CD8-positive, alpha-beta memory T cell (primary cell): Measurements from ENCODE around the gene ATOH8. TPM values are rescaled to one million over a fixed set of nuclear protein-coding genes. Genes with fewer than 3 reads are reported as not detected.
A peak's percentile ranks its signal among the peaks of the same experiment; 100 is the strongest.

ENCODE experiments used
- CTCF ChIA-PET: fragments of 350-600 bp; sonication (Branson Sonifier 250); formaldehyde crosslinking; loops from one replicate; lab custom pipeline; 2021; ENCODE audit warnings: antibody characterized with exemption; lab: Charles Lee
- POLR2A ChIA-PET: fragments of 350-600 bp; sonication (Branson Sonifier 250); formaldehyde crosslinking; loops from one replicate; lab custom pipeline; 2021; ENCODE audit warnings: antibody characterized with exemption; lab: Charles Lee
- DNase-seq, 5 donors: peaks; one replicate each; pipeline versions ENCODE4 v3.0.0 to v3.0.0-alpha.2; 2020 to 2022; ENCODE audit warnings: mixed read lengths in 1 of 5
- H3K27ac ChIP-seq: one replicate; pipeline ENCODE4 v1.7.0; 2013; ENCODE audit warnings: low read depth, mild to moderate bottlenecking, low read length, moderate library complexity
- H3K27me3 ChIP-seq: 2 replicates; pipeline ENCODE4 v1.7.0; 2013; ENCODE audit warnings: low read length, mild to moderate bottlenecking; ENCODE audit not compliant: insufficient read depth, poor library complexity, severe bottlenecking
- H3K36me3 ChIP-seq: 2 replicates; pipeline ENCODE4 v1.7.0; 2013; ENCODE audit warnings: mild to moderate bottlenecking, low read length, moderate library complexity; ENCODE audit not compliant: insufficient read depth
- H3K4me1 ChIP-seq: 2 replicates; pipeline ENCODE4 v1.7.0; 2013; ENCODE audit warnings: mild to moderate bottlenecking, low read length, moderate library complexity; ENCODE audit not compliant: insufficient read depth
- H3K4me3 ChIP-seq: 2 replicates; pipeline ENCODE4 v1.7.0; 2013; ENCODE audit warnings: mild to moderate bottlenecking, low read length
- H3K9me3 ChIP-seq: 2 replicates; pipeline ENCODE4 v1.7.0; 2013; ENCODE audit warnings: mild to moderate bottlenecking, low read length
- H3K27ac Mint-ChIP-seq, 8 donors: one replicate each; pipeline ENCODE4 v1.8.0; 2020 to 2021; ENCODE audit warnings: mixed read lengths in 8 of 8, mild to moderate bottlenecking in 6 of 8, inconsistent platforms in 3 of 8, moderate library complexity in 3 of 8
- H3K27me3 Mint-ChIP-seq, 2 donors: one replicate each; pipeline ENCODE4 v1.8.0; 2020 to 2021; ENCODE audit warnings: mixed read lengths in 2 of 2, mild to moderate bottlenecking in 1 of 2, moderate library complexity in 1 of 2
- H3K36me3 Mint-ChIP-seq, 3 donors: one replicate each; pipeline ENCODE4 v1.8.0; 2020 to 2021; ENCODE audit warnings: mixed read lengths in 3 of 3, inconsistent platforms in 1 of 3, mild to moderate bottlenecking in 1 of 3
- H3K4me1 Mint-ChIP-seq, 3 donors: one replicate each; pipeline ENCODE4 v1.8.0; 2020 to 2021; ENCODE audit warnings: mixed read lengths in 3 of 3, inconsistent platforms in 1 of 3, mild to moderate bottlenecking in 1 of 3
- H3K4me3 Mint-ChIP-seq, 7 donors: one replicate each; pipeline ENCODE4 v1.8.0; 2020 to 2021; ENCODE audit warnings: mixed read lengths in 7 of 7, mild to moderate bottlenecking in 6 of 7, moderate library complexity in 4 of 7, inconsistent platforms in 2 of 7
- H3K9me3 Mint-ChIP-seq, 5 donors: one replicate each; pipeline ENCODE4 v1.8.0; 2020 to 2022; ENCODE audit warnings: mixed read lengths in 5 of 5, mild to moderate bottlenecking in 3 of 5, moderate library complexity in 2 of 5, inconsistent platforms in 1 of 5
- polyA plus RNA-seq: library from polyadenylated mRNA; unstranded; fragments of 300-500 nt; fragmentation: Illumina TruSeq; gene quantifications from one replicate; pipeline ENCODE4 v1.2.3, GENCODE V29; 2021
- total RNA-seq, 2 experiments: library from RNA; stranded (reverse); gene quantifications; one replicate each; pipeline ENCODE4 v1.2.3, GENCODE V29; 2021

Gene ATOH8
- total and polyA plus RNA-seq, 3 experiments from 2014 or later = not detected

DNA sequence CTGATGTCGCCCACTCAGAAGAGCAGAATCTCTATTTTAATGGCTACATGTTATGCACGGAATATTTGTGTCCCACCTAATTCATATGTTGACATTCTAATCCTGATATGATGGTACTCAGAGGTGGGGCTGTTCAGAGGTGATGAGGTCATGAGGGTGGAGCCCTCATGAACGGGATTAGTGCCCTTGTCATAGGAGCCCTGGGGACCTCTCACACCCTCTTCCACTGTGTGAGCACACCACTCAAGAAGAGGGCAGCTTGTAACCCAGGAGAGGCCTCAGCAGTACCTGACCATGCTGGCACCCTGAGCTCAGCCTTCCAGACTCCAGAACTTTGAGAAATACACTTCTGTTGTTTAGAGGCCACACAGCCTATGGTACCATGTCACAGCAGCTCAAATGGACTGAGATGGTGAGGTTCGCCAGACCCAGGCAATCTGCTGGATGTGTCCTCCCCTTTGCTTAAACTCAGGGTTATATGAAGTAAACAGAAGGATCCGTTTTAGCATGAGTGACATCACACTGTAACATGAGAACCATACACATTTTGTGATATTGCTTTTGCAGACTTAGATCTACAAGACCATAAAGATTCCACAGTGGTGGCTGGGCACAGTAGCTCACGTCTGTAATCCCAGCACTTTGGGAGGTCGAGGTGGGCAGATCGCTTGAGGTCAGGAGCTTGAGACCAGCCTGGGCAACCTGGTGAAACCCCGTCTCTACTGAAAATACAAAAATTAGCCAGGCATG lies 48.7 kb downstream of the ATOH8 start:
- Mint-ChIP-seq H3K27me3 (peaks cover 12 to 30% of the 10 kb centered on the region in 2 donors), H3K36me3 (no peaks in the 10 kb centered on the region), H3K4me3 (no peak overlapping the region), H3K4me1 (peaks cover 14 to 16% (median 15%) of the 10 kb centered on the region in 3 donors), H3K27ac (peak overlapping the region in 1 of 8 donors; percentile 39), H3K9me3 (no peaks in the 10 kb centered on the region)
- no peak for DNase-seq
- no peaks in the 10 kb centered on the region for H3K9me3 ChIP-seq
- POLR2A ChIA-PET = no interaction called here
- no peaks in the 10 kb centered on the region for H3K36me3 ChIP-seq
- CTCF ChIA-PET = interaction anchor here (1.2 kb wide), 1 partner anchor 11 kb away, joined by 4 read pairs; no protein-coding TSS in a partner anchor
- peaks cover 11% of the 10 kb centered on the region for H3K27me3 ChIP-seq
- H3K27ac ChIP-seq = no peak overlapping the region
- peaks cover 9% of the 10 kb centered on the region for H3K4me1 ChIP-seq
- H3K4me3 ChIP-seq = no peak overlapping the region

DNA sequence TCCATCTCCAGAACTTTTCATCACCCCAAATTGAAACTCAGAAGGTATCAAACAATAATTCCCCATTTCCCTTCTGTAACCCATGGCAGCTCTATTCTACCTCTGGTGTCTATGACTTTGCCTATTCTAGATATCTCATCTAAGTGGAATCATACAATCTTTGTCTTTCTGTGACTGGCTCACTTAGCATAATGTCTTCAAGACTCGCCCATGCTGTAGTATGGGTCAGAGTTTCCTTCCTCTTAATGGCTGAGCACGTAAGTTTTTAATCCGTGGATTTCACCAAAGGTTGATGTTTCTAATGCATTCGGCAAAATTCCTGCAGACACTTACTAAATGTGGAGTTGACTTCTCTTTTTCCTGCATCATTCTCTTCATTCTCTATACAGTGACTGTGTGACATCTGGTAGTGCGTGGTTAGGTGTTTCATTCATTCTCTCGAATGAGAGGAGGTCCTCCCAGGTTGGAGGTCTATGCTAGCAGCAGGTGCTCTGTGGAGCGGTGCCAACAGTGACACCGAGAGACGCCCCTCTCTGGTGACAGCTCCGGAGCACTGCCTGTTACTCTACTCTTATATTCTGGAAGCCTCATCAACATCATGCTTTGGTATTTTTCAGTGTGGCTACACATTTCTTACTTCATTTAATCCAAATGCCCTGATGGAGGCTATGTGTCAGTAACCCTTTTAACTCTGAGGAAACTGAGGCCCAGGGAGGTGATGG lies 50.1 kb downstream of the ATOH8 start:
- Mint-ChIP-seq H3K9me3 (no peaks in the 10 kb centered on the region), H3K4me1 (peaks cover 14 to 16% (median 15%) of the 10 kb centered on the region in 3 donors), H3K27me3 (peaks cover 5 to 17% of the 10 kb centered on the region in 2 donors), H3K36me3 (no peaks in the 10 kb centered on the region), H3K4me3 (peak overlapping the region in 1 of 7 donors; percentile 28), H3K27ac (no peak overlapping the region)
- Histone ChIP-seq H3K27ac (no peak overlapping the region), H3K36me3 (no peaks in the 10 kb centered on the region), H3K4me3 (no peak overlapping the region), H3K27me3 (peaks cover 2% of the 10 kb centered on the region), H3K9me3 (no peaks in the 10 kb centered on the region), H3K4me1 (peaks cover 9% of the 10 kb centered on the region)
- POLR2A ChIA-PET = no interaction called here
- no peak for DNase-seq
- CTCF ChIA-PET = interaction anchor here (1.2 to 2.4 kb wide), 2 partner anchors 10 to 11 kb away, joined by 4 to 10 read pairs; no protein-coding TSS in a partner anchor

DNA sequence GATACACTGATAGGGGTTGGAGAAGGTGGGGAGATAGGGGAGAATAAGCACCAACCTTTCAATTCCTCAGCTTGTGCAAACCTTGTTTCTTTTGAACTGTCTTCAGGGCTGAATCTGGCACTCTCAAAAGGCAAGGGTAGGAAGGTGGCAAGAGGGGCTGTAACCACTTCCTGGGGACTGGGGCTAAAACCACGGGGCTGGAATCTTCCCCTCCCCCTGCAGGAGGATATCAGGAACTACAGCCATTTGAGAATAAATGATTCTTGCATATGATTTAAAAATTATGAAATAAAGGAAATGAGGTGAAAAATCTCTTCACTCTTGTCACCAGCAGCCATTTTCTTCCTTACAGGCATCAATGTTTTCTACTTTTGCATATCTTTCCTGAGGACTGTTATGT lies 50.8 kb downstream of the ATOH8 start:
- H3K4me1 ChIP-seq = peaks cover 9% of the 10 kb centered on the region
- H3K36me3 ChIP-seq = no peaks in the 10 kb centered on the region
- POLR2A ChIA-PET = no interaction called here
- H3K4me3 Mint-ChIP-seq = peak overlapping the region in 2 of 7 donors; percentile 10 to 28
- no peaks in the 10 kb centered on the region for H3K9me3 Mint-ChIP-seq
- peaks cover 2 to 10% of the 10 kb centered on the region in 2 donors for H3K27me3 Mint-ChIP-seq
- CTCF ChIA-PET = interaction anchor here (2.4 kb wide), 1 partner anchor 10 kb away, joined by 10 read pairs; no protein-coding TSS in a partner anchor
- peaks cover 14 to 16% (median 15%) of the 10 kb centered on the region in 3 donors for H3K4me1 Mint-ChIP-seq
- no peaks in the 10 kb centered on the region for H3K9me3 ChIP-seq
- peak overlapping the region in 1 of 8 donors; percentile 6 for H3K27ac Mint-ChIP-seq
- H3K27ac ChIP-seq = no peak overlapping the region
- no peak overlapping the region for H3K4me3 ChIP-seq
- H3K27me3 ChIP-seq = no peaks in the 10 kb centered on the region
- peak in 2 of 5 donors; percentile 25 to 29 for DNase-seq
- no peaks in the 10 kb centered on the region for H3K36me3 Mint-ChIP-seq

DNA sequence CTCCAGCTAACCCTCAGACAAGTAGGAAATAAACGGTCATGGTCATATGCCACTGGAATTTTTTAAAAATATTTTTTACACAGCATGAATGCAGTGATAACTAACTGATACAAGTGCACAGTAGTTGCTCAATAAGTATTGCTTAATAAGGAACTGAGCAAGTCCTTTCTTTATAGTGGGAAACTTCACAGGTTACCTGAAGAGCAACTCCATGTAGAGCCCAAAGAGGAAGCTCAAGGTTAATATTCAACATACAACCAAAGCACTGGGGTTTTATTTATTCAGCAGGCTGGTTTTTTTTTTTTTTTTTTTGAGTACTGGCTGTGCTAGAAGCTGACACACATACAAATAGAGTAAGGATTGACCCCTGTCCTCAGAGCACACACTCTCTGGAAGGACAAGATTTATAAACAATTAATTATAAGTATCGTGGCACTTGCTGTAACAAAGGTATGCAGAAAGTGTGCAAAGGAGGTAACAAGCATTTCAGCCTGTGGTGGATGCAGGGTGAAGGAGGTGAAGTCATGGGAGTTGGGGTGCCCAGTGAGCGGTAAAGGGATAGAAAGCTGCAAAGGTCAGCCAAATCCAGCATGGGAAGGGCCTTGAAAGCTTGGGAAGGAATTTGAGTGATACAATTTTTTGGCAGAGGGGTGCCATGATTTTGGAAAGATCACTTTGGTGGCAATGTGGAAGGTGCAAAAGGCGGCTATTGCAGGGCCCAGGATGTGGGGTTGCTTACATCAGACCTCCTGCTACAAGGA lies 52.7 kb downstream of the ATOH8 start:
- H3K27ac ChIP-seq = no peak overlapping the region
- H3K9me3 ChIP-seq = no peaks in the 10 kb centered on the region
- CTCF ChIA-PET = interaction anchor here (2.4 kb wide), 1 partner anchor 8 kb away, joined by 10 read pairs; no protein-coding TSS in a partner anchor
- no peaks in the 10 kb centered on the region for H3K9me3 Mint-ChIP-seq
- H3K4me3 ChIP-seq = no peak overlapping the region
- H3K27me3 Mint-ChIP-seq = peaks cover 2 to 5% of the 10 kb centered on the region in 2 donors
- no peaks in the 10 kb centered on the region for H3K27me3 ChIP-seq
- H3K27ac Mint-ChIP-seq = no peak overlapping the region
- H3K4me1 Mint-ChIP-seq = peaks cover 14 to 16% (median 15%) of the 10 kb centered on the region in 3 donors
- DNase-seq = no peak
- H3K4me1 ChIP-seq = peaks cover 9% of the 10 kb centered on the region
- H3K36me3 ChIP-seq = no peaks in the 10 kb centered on the region
- POLR2A ChIA-PET = no interaction called here
- no peaks in the 10 kb centered on the region for H3K36me3 Mint-ChIP-seq
- H3K4me3 Mint-ChIP-seq = no peak overlapping the region

- H3K36me3 ChIP-seq = no peaks in the 10 kb centered on the region
- H3K4me3 ChIP-seq = no peak overlapping the region
- POLR2A ChIA-PET = no interaction called here
- Mint-ChIP-seq H3K4me3 (no peak overlapping the region), H3K4me1 (peaks cover 14 to 16% (median 15%) of the 10 kb centered on the region in 3 donors), H3K27me3 (peaks cover 0 to 5% of the 10 kb centered on the region in 2 donors), H3K9me3 (no peaks in the 10 kb centered on the region), H3K27ac (no peak overlapping the region), H3K36me3 (no peaks in the 10 kb centered on the region)
- H3K4me1 ChIP-seq = peaks cover 9% of the 10 kb centered on the region
- no peaks in the 10 kb centered on the region for H3K27me3 ChIP-seq
- no peak for DNase-seq
- no peaks in the 10 kb centered on the region for H3K9me3 ChIP-seq
- CTCF ChIA-PET = no interaction called here
- H3K27ac ChIP-seq = no peak overlapping the region
These were observed 54.0 kb downstream of the ATOH8 start for GRCh38 chr2:85807756-85808155.

GRCh38 chr2:85810371-85811179 lies 56.8 kb downstream of the ATOH8 start:
- no peak overlapping the region for H3K4me3 Mint-ChIP-seq
- H3K9me3 Mint-ChIP-seq = no peaks in the 10 kb centered on the region
- no peaks in the 10 kb centered on the region for H3K36me3 Mint-ChIP-seq
- CTCF ChIA-PET = interaction anchor here (3.9 kb wide), 1 partner anchor 16 kb away, joined by 22 read pairs; no protein-coding TSS in a partner anchor
- DNase-seq = no peak
- peaks cover 0 to 3% (median 0%) of the 10 kb centered on the region in 3 donors for H3K4me1 Mint-ChIP-seq
- Histone ChIP-seq H3K4me1 (no peaks in the 10 kb centered on the region), H3K27me3 (no peaks in the 10 kb centered on the region), H3K27ac (no peak overlapping the region), H3K36me3 (no peaks in the 10 kb centered on the region), H3K4me3 (no peak overlapping the region), H3K9me3 (no peaks in the 10 kb centered on the region)
- H3K27me3 Mint-ChIP-seq = peaks cover 7 to 16% of the 10 kb centered on the region in 2 donors
- H3K27ac Mint-ChIP-seq = no peak overlapping the region
- POLR2A ChIA-PET = no interaction called here
